Effector CD8-positive, alpha-beta T cell (primary cell): ENCODE results near the gene EXOC4.

Source experiments
- DNase-seq: peaks from one replicate; lab custom pipeline; 2025; lab: John Stamatoyannopoulos, UW

The EXOC4 gene

GRCh38 chr7:133428876-133429275 lies 176.0 kb downstream of the EXOC4 start:
- DNase-seq: no peak

GRCh38 chr7:133429371-133429770 lies 176.5 kb downstream of the EXOC4 start:
- DNase-seq: no peak

DNA sequence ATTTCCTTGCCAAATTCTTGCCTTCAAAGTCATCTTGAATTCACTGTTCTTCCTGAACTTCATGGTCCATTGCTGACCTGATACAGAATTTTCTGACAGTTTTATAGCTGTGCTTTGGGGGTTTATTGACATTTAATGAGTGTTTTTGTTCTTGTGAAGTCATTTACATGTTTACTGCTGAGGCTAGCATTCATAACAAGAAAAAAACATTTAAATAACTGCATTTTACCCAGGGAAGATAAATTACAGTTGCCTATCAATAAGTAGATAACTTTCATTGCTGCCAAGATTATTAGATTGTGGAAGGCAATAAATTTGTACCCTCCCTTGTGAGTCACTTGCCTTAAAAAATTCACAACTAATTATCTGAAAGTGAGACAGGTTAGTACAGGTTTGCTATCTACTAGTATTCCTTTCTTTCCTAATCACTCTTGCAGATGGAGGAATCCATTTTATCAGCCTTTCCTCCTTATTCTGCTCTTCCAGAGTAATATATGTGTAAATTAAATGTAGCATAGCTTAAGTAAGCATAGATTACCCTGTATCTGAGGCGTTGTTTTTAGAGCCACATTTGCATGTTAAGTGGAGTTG lies 178.4 kb downstream of the EXOC4 start:
- DNase-seq: no peak

DNA sequence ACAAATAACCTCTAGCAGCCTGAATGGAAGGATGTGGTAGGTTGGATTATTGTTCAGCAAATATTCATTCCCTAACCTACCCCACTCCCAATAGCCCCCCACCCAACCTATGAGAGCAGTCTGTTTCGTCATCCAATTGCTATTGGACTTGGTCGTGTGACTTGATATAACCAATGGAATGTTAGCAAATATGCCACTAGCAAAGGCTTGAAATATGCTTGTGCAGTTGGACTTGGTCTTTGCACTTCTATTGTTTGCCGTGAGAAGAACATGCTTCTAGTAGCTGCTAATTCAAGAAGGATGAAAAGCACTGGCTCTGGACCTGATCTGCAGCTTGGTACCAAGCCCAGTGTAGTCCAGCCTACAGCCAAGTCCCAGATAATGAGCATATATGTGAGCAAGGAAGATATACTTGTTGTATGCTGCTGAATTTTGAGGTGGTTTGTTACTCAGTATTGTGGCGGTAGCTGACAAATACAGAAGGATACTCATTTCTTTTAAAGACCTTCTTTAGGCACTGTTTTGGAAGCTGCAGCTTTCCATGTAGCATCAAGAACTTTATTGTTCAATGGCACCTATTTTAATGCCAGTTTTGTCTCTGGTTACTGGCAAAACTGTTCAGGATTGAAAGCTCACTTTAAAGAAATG lies 180.4 kb downstream of the EXOC4 start:
- no peak for DNase-seq

GRCh38 chr7:133434246-133434865 lies 181.5 kb downstream of the EXOC4 start:
- DNase-seq: no peak

DNA sequence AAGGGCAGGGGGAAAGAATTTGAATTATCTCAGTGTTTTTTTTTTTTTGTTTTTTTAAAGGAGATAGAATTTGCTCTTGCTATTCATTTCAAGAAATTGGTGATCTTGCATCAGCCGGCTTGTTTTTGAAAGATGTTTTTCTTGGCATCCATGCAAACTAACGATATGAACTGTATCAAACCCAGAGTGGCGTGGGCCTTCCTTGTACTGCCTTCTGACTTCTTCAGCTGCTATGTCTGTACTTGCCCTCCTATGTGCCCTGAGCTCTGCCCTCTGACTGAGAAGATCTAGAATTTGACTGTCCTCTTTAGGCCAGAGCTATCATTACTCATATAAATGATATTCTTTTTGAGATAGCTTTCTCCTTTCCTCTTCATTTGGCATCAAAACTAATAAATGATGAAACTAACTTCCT lies 183.1 kb downstream of the EXOC4 start:
- no peak for DNase-seq

- no peak for DNase-seq
Measured at GRCh38 chr7:133437544-133437943, 184.7 kb downstream of the EXOC4 start.

GRCh38 chr7:133442818-133443217 lies 189.9 kb downstream of the EXOC4 start:
- DNase-seq: no peak

DNA sequence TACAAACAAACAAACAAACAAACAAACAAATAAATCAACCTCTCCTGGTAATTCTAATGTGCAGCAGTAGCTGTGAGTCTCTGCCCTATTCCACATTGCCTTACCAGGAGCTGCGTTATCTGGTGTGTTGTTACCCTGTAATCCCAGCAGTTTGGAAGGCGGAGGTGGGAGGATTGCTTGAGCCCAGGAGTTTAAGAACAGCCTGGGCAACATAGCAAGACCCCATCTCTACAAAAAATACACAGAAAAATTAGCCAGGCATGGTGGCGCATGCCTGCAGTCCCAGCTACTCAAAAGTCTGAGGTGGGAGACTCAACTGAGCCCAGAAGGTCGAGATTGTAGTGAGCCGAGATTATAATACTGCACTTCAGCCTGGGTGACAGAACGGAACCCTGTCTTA lies 192.7 kb downstream of the EXOC4 start:
- no peak for DNase-seq

DNA sequence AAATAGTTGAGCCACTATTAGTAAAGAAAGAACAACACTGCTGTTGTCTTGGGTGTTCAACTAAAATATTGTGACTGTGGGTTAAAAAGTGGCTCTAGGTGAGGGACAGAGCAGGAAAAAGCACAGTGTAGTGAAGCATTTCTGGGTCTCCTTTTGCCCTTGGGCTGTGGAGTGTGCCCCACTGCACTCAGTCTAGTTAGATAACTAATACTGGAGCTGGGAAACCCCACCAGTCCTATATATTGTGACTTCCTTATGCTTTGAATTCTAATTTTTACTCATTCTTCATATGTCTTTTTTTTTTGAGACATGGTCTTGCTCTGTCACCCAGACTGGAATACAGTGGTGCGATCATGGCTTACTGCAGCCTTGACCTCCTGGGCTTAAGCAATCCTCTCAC lies 195.1 kb downstream of the EXOC4 start:
- no peak for DNase-seq

- DNase-seq: no peak
Measured at GRCh38 chr7:133452577-133452976, 199.7 kb downstream of the EXOC4 start.

DNA sequence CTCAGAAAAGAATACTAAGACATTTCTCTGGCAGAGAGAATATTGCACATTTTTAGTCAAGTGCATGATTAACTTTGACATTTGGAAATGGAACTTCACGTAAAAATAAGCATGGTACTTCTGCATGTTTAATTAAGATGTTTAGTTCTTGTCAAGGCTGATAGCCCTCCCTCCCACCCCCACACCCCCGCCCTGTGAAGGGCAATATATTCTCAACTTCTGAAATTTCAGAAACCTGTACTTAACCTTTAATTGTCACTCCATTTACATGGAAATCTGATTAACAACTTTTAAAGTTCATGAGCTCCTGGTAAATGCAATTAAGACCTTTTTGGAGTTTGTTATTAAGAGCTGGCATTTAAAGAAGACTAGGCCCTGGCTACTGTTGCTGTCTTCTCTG lies 205.8 kb downstream of the EXOC4 start:
- no peak for DNase-seq

- DNase-seq: no peak
Measured at GRCh38 chr7:133461421-133461820, 208.5 kb downstream of the EXOC4 start.

DNA sequence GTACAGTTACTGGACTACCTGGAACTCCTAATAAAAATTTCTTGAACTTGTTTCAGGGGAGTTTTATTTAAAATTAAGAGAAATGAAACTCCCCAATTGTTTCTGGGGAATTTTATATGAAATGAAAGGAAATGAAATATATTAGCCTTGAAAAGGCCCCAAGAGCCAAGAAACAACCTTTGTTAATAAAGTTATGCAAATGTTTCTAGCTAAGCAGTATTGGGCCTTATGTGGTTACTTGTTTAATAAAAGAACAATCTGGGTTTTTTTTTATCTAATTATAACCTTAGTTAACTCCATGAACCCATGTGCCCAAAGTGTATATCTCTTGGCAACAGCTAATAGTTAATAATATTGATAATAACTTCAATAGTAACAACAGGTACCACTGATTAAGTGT lies 222.8 kb downstream of the EXOC4 start:
- DNase-seq: no peak

GRCh38 chr7:133477791-133478190 lies 224.9 kb downstream of the EXOC4 start:
- no peak for DNase-seq

DNA sequence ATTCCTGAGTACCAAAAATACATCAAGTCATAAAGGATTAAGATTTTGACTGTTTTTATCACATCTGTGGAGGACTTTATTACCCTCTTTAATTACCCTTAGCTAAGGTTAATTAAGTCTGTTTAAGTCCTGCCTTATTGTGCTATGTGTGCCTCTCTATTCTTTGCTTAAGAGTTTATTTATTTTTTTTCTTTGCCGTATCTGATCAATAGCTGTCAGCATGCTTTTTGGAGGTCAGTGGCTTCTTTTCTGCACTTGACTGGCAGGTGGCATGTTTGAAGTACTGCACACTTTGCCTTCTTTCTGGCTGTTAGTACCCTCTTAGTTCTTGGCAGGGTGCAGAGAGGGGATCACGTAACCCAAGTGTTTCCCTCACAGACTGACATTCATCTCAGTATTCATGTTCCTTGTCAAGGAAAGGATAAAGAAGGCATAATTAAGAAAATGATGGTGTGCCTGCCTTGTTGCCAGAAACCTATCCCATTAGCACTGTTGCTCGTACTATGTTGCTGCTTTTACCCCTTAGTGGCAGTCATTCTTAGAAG lies 225.8 kb downstream of the EXOC4 start:
- DNase-seq: no peak

- no peak for DNase-seq
Measured at GRCh38 chr7:133479456-133480065, 226.7 kb downstream of the EXOC4 start.

GRCh38 chr7:133480868-133481267 lies 228.0 kb downstream of the EXOC4 start:
- DNase-seq: no peak

GRCh38 chr7:133481676-133482075 lies 228.8 kb downstream of the EXOC4 start:
- DNase-seq: no peak

DNA sequence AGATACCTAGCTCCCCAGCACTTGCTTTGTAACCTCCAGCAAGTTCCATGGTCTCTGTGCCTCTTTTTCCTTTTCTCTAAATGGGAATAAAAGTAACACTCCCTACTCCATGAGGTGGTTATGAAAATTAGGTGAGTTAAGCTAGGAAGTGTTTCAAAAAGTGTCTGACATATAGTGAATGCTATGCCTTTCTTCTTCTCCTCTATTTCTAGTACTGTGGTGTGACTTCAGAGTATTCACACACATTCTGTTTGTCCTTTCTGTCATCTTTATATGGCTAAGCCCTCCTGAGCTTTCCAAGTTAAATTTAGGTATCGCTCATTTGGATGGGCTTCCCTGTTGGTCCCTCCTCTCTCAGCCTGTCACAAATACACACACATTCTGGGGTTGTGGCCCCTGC lies 229.7 kb downstream of the EXOC4 start:
- DNase-seq: no peak

DNA sequence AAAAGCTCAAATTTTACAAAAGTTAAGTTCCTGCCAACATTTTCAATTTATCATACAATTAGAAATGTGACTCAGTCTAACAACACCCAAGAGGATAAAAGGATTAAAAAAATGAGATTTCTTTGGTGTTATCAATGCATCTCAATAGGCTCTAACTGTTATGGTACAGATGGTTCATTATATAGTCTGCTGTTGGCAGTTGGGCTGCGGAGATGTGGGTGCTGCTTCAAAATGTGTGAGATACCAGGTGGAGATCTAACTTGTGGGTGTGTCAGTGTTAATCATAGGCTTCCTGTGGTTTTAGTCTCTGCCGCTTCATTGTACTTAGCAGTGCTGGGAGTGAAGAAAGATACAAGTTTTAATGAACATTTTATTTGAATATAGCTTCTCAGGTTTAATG lies 231.2 kb downstream of the EXOC4 start:
- DNase-seq: no peak

DNA sequence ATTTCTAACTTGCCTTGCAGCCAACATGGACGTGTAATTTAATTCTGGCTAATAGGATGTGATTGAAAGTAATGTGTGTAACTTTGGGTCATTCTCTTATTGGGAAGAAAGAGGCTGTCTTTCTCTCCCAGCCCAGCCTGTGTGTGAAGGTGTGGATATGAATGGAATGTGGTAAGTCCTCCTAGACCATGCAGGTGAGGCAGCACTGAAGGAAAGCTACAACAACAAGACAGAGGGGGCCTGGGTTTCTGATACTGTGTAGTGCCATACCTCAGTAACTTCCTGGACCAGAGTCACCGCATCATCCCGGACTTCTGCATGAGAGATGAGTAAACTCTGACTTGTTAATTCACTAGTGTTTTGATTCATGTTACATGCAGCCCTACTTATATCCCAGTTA lies 237.0 kb downstream of the EXOC4 start:
- DNase-seq: no peak

DNA sequence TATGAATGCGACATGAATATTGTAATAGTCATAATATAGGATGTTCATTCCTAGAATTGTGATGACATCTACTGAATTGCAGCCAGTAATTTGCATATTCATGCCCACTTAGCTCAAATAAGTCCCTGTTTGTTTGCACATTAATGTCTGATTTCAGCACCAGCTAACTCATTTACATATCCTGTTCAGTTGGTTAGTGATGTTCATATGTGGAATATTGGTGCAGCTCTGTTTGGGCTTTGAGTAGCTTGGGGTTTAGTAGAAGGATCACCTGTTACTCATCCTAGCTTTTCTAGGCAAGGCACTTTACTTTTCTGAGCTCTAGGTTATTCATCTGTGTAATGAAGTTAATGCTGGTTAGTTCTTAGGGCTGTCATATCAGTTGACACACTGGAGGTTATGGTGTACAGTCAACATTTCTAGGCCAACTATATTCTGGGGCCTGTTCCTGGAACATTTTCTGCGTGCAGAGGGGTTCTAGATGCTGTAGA lies 238.4 kb downstream of the EXOC4 start:
- DNase-seq: no peak
